ENCODE measurements around the gene IFI30. TPM values are rescaled to one million over a fixed set of nuclear protein-coding genes. Genes with fewer than 3 reads are reported as not detected.

IFI30 gene
- total RNA-seq, 1 donor: 23.1 TPM

DNA sequence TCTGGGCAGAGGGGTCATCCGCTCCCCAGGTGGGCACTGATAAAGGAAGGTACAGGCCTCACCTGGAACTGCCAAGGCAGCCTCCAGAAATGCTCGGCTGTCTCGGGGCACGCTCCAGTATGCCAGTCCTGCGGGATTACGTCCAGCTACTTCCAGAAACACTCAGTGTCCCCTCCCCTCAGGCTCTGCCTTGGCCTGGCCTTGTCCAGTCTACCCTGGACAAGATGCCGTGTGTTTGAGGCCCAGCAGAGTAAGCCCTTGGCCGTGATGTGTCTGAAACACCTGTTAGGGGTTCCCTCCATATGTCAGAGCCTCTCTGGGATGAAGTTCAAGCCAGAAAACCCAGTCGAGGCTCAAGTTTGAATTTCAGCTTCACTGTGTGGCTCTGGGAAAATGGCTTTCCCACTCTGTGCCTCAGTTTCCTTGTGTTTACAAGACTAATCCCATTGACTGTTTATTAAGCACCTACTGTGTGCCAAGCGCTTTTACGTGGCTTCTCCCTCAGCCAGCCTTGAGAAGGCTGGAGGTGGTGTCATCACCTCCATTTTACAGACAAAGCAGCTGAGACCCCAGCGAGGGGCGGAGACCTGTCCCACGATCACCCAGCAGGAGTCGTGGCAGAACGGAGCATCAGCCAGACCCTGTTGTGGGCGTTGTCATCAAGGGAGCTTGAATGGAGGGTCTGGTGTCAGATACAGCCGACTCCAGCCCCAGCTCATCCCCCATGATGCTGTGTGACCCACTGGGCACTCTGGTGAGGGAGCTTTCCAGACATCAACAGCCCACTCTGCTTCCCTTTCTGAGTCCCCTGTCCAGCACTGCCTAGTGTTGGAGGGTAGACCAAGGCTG lies 22.6 kb upstream of the IFI30 start:
- TF ChIP-seq, protein P1, sequence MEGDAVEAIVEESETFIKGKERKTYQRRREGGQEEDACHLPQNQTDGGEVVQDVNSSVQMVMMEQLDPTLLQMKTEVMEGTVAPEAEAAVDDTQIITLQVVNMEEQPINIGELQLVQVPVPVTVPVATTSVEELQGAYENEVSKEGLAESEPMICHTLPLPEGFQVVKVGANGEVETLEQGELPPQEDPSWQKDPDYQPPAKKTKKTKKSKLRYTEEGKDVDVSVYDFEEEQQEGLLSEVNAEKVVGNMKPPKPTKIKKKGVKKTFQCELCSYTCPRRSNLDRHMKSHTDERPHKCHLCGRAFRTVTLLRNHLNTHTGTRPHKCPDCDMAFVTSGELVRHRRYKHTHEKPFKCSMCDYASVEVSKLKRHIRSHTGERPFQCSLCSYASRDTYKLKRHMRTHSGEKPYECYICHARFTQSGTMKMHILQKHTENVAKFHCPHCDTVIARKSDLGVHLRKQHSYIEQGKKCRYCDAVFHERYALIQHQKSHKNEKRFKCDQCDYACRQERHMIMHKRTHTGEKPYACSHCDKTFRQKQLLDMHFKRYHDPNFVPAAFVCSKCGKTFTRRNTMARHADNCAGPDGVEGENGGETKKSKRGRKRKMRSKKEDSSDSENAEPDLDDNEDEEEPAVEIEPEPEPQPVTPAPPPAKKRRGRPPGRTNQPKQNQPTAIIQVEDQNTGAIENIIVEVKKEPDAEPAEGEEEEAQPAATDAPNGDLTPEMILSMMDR (IDR thresholded peaks at IDR 0.05; ENCODE audit: insufficient read depth, low read length): no peak
- no peak for DNase-seq (ENCODE audit: low read depth)
- no peak overlapping the region for H3K4me3 ChIP-seq (ENCODE audit: low read depth, low read length)

DNA sequence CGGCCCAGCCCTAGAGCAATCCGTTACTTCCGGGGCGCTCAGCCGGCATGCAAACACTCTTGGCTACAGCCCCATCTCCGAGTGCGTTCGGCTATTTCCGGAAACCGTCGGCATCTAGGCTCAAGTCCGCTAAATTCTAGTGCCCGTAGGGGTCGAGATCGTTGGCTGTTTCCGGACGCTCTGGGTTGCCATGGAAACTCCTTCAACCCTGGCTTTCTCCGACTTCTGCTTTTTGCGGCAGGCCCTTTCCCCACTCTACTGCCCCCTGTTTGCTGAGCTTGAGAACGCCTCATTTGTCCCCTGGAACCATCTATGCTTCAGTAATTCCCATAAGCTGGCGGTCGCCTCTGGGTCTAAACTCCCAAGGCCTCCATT lies 21.2 kb upstream of the IFI30 start:
- TF ChIP-seq, protein P1 (IDR thresholded peaks at IDR 0.05; ENCODE audit: insufficient read depth, low read length): peak; percentile 82
- DNase-seq (ENCODE audit: low read depth): peak; percentile 97
- H3K4me3 ChIP-seq (ENCODE audit: low read depth, low read length): peak overlapping the region; percentile 64

DNA sequence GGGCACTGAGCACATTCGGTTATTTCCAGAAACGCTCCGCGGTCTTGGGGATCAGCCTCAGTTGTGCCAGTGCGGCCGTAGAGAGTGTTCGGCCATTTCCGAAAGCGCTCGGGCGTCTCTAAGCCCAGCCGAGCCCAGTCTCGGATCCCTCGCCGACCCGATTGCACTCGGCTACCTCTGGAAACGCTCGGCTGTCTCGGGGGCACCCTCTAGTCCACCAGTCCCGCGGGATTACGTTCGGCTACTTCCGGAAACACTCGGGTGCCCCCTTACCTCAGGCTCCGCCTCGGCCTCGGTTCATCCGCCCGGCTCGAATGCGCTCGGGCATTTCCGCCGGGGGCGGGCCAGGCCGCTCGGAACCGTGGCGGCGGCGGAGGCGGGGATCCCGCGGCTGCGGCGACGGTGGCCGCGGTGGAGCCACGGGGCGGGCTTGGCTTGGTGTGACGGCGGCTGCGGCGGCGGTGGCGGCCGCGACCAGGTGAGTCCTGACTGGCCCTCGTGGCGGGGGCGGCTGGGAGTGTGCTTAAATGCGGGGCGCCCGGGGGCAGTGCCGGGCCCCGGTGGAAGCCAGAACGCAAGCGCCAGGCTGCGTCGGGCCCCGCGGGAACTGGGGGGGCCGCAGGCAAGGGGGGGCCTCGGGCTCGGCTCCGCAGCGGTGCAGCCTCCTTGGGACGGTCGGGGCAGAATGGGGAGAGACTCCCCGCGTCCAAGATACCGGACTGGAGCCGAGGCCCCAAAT lies 20.6 kb upstream of the IFI30 start, which contains the start of gene PIK3R2:
Gene PIK3R2 (plus strand): TSS at position 347 of the 739 bp plus-strand sequence. CDS start 2,717 bp downstream, outside the sequence.
- peak; percentile 99 for DNase-seq (ENCODE audit: low read depth)
- TF ChIP-seq, protein P1 (IDR thresholded peaks at IDR 0.05; ENCODE audit: insufficient read depth, low read length): no peak

GRCh38 chr19:18153556-18154134 lies 20.0 kb upstream of the IFI30 start:
- TF ChIP-seq, protein P1 (IDR thresholded peaks at IDR 0.05; ENCODE audit: insufficient read depth, low read length): no peak
- no peak for DNase-seq (ENCODE audit: low read depth)

More for the DNA sequence above, 20.6 kb upstream of the IFI30 start, which contains the start of gene PIK3R2:
- H3K4me3 ChIP-seq (ENCODE audit: low read depth, low read length): peak within 1 kb of the TSS; percentile 91

DNA sequence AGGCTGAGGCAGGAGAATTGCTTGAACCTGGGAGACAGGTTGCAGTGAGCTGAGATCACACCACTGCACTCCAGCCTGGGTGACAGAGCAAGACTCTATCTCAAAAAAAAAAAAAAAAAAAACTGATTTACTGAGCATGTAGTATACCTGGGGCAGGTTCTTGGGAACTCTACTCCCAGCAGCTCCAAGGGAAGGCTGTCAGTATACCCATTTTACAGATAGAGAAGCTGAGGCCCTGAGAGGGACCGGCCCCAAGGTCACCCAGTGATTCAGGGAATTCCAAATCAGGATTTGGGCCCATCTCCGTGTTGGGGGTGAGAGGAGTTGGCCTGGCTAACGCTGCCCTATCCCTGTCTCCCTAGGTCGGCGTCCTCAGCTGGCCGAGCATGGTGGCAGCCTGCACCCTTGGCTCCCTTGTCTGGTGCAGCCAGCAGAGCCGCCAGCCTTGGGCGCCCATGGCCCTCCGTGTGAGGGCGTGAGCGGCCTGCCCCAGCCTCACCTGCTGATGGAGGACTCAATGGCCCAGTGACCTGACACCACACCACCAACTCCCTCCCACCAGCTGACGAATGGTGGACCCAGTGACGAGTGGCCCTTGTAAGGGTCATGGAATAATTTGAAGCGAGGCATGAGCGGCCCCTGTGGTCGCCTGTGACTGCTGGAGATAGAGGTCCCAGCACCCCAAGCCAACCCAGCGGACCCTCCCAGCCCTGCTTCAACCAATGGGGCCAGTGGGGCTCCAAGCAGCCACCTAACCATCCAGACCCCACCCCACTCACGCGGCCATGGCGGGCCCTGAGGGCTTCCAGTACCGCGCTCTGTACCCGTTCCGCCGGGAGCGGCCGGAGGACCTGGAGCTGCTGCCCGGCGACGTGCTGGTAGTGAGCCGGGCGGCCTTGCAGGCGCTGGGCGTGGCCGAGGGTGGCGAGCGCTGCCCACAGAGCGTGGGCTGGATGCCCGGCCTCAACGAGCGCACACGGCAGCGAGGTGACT lies 18.2 kb upstream of the IFI30 start:
- TF ChIP-seq, protein P1 (IDR thresholded peaks at IDR 0.05; ENCODE audit: insufficient read depth, low read length): no peak
- DNase-seq (ENCODE audit: low read depth): no peak
- H3K4me3 ChIP-seq (ENCODE audit: low read depth, low read length): no peak overlapping the region

More at GRCh38 chr19:18153556-18154134, 20.0 kb upstream of the IFI30 start:
- H3K4me3 ChIP-seq (ENCODE audit: low read depth, low read length): peak overlapping the region; percentile 91
